CD4-positive, alpha-beta T cell (primary cell): Measurements from ENCODE around the gene ATP8A2. TPM values are rescaled to one million over a fixed set of nuclear protein-coding genes. Genes with fewer than 3 reads are reported as not detected.

Experiments used
- ATAC-seq: fragments of 200-7000 bp; cut with Tn5 transposase; one replicate; pipeline ENCODE4 v1.10.0; 2022; ENCODE audit warnings: mild to moderate bottlenecking; ENCODE audit not compliant: poor library complexity
- CTCF ChIA-PET: fragments of 350-600 bp; sonication (Branson Sonifier 250); formaldehyde crosslinking; loops from one replicate; lab custom pipeline; 2021; ENCODE audit warnings: antibody characterized with exemption, inconsistent platforms; lab: Charles Lee
- POLR2A ChIA-PET: fragments of 350-600 bp; sonication (Branson Sonifier 250); formaldehyde crosslinking; loops from one replicate; lab custom pipeline; 2021; ENCODE audit warnings: antibody characterized with exemption, inconsistent platforms; lab: Charles Lee
- DNase-seq, 14 experiments: peaks; one replicate each; pipeline ENCODE4 v3.0.0-alpha.2; 2013 to 2020; ENCODE audit warnings: mixed read lengths in 2 of 14
- H3K27ac ChIP-seq, 2 donors: one replicate each; pipeline versions ENCODE4 v1.5.1 to v1.7.0; 2013; ENCODE audit warnings: low read length in 2 of 2, low read depth in 1 of 2, mild to moderate bottlenecking in 1 of 2
- H3K27me3 ChIP-seq, 2 experiments: 1 replicate in 1 of 2; 2 replicates in 1 of 2; pipeline versions ENCODE4 v1.6.1 to v1.7.0; 2013; ENCODE audit warnings: low read length in 2 of 2, control low read depth in 1 of 2, mild to moderate bottlenecking in 1 of 2, moderate library complexity in 1 of 2; ENCODE audit not compliant: insufficient read depth in 2 of 2, control insufficient read depth in 1 of 2
- H3K36me3 ChIP-seq: one replicate; pipeline ENCODE4 v1.6.1; 2013; ENCODE audit warnings: low read length, control low read depth; ENCODE audit not compliant: insufficient read depth
- H3K4me1 ChIP-seq: one replicate; pipeline ENCODE4 v1.6.1; 2013; ENCODE audit warnings: low read length, control low read depth; ENCODE audit not compliant: insufficient read depth
- H3K4me3 ChIP-seq: one replicate; pipeline ENCODE4 v1.5.1; 2013; ENCODE audit warnings: mild to moderate bottlenecking, low read length, moderate library complexity
- H3K9me3 ChIP-seq, 2 experiments: 1 replicate in 1 of 2; 2 replicates in 1 of 2; pipeline versions ENCODE4 v1.6.1 to v1.7.0; 2013; ENCODE audit warnings: low read length in 2 of 2, mild to moderate bottlenecking in 2 of 2, control low read depth in 1 of 2, moderate library complexity in 1 of 2; ENCODE audit not compliant: control insufficient read depth in 1 of 2, insufficient read depth in 1 of 2
- H3K27ac Mint-ChIP-seq: one replicate; pipeline ENCODE4 v1.8.0; 2020; ENCODE audit warnings: mixed read lengths
- H3K27me3 Mint-ChIP-seq: one replicate; pipeline ENCODE4 v1.8.0; 2021; ENCODE audit warnings: mixed read lengths
- H3K36me3 Mint-ChIP-seq: one replicate; pipeline ENCODE4 v1.8.0; 2021; ENCODE audit warnings: low read depth, mixed read lengths
- H3K4me1 Mint-ChIP-seq: one replicate; pipeline ENCODE4 v1.8.0; 2021; ENCODE audit warnings: low read depth, mixed read lengths
- H3K4me3 Mint-ChIP-seq: one replicate; pipeline ENCODE4 v1.8.0; 2020; ENCODE audit warnings: mild to moderate bottlenecking, mixed read lengths
- H3K9me3 Mint-ChIP-seq: one replicate; pipeline ENCODE4 v1.8.0; 2020; ENCODE audit warnings: mixed read lengths
- intact Hi-C, 2 experiments: fragments of 100-400 bp; cut with DNase I in 1 of 2; cut with micrococcal nuclease in 1 of 2; formaldehyde crosslinking; loops; one replicate each; pipeline versions ENCODE4 v1.15.1 to v1.9.0; 2023 to 2025; cut with DNase I, micrococcal nuclease
- total RNA-seq, 174 experiments: library from RNA in 2 of 174; stranded (reverse) in 2 of 174; gene quantifications; one replicate each; pipeline ENCODE4 v1.2.3 and lab custom pipeline; 2021 to 2026
- TF ChIP-seq, protein P1 (sequence below): fragments of 200-600 bp; IDR thresholded peaks from one replicate; pipeline ENCODE4 v1.8.0; 2022; ENCODE audit warnings: antibody characterized with exemption, mild to moderate bottlenecking

ATP8A2 gene
- total RNA-seq, 2 experiments from 2014 or later = 0.22 to 0.36 TPM

DNA sequence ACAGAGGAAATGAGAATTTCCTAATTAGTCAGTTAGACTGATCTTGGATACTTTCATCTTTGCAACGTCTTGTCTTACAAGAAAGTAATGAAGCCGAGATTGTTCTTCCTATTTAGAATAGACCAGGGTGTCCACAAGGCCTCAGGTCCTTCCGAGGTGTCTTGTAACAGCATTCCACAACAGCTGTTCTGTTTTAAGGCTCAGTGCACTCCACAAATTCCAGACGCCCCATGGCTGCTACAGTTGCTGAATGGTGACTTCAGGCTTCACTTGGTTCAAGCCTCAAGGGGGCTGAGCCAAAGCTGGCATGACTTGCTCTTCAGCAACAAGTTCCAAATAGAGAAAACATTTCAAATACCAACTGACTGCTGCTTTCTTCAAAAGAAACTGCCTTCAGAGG, 536.6 kb downstream of the ATP8A2 start:
- no peak for DNase-seq
- Mint-ChIP-seq H3K4me1 (no peaks in the 10 kb centered on the region), H3K9me3 (no peaks in the 10 kb centered on the region), H3K4me3 (no peak overlapping the region), H3K27ac (no peak overlapping the region), H3K36me3 (no peaks in the 10 kb centered on the region), H3K27me3 (no peaks in the 10 kb centered on the region)
- Histone ChIP-seq H3K36me3 (no peaks in the 10 kb centered on the region), H3K4me1 (peaks cover 28% of the 10 kb centered on the region), H3K9me3 (no peaks in the 10 kb centered on the region), H3K27me3 (no peaks in the 10 kb centered on the region), H3K27ac (no peak overlapping the region), H3K4me3 (no peak overlapping the region)
- intact Hi-C loops = loop anchor here in 1 of 2 experiments (5.0 to 10.0 kb wide), 3 partner anchors 44 to 106 kb away; no protein-coding TSS in a partner anchor
- CTCF ChIA-PET = no interaction called here
- POLR2A ChIA-PET = interaction anchor here (1.6 kb wide), 1 partner anchor 33 kb away, joined by 4 read pairs; no protein-coding TSS in a partner anchor
- TF ChIP-seq, protein P1, sequence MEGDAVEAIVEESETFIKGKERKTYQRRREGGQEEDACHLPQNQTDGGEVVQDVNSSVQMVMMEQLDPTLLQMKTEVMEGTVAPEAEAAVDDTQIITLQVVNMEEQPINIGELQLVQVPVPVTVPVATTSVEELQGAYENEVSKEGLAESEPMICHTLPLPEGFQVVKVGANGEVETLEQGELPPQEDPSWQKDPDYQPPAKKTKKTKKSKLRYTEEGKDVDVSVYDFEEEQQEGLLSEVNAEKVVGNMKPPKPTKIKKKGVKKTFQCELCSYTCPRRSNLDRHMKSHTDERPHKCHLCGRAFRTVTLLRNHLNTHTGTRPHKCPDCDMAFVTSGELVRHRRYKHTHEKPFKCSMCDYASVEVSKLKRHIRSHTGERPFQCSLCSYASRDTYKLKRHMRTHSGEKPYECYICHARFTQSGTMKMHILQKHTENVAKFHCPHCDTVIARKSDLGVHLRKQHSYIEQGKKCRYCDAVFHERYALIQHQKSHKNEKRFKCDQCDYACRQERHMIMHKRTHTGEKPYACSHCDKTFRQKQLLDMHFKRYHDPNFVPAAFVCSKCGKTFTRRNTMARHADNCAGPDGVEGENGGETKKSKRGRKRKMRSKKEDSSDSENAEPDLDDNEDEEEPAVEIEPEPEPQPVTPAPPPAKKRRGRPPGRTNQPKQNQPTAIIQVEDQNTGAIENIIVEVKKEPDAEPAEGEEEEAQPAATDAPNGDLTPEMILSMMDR = no peak
- ATAC-seq = no peak

DNA sequence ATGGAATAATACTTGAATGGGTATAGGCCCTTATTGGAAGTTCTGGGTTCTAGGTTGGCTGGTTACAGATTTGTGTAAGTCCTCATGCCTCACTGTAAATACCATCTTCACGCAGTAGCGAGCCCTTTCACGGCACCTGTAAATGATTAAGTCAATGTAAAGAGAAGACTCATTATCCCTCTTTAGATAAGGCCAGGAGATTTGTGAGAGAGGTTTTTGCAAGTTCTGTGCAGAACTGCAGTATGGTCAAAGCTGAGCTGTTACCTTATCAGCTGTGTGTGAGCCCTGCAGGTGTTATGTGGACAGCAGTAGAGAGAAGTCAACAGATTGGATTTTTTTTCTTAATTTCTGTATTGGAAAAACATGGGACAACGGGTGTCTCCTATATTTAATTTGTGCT, 538.5 kb downstream of the ATP8A2 start:
- Mint-ChIP-seq H3K27me3 (no peaks in the 10 kb centered on the region), H3K4me3 (no peak overlapping the region), H3K9me3 (no peaks in the 10 kb centered on the region), H3K4me1 (no peaks in the 10 kb centered on the region), H3K36me3 (no peaks in the 10 kb centered on the region), H3K27ac (no peak overlapping the region)
- POLR2A ChIA-PET = no interaction called here
- no peak for ATAC-seq
- Histone ChIP-seq H3K36me3 (no peaks in the 10 kb centered on the region), H3K4me1 (peaks cover 19% of the 10 kb centered on the region), H3K27ac (no peak overlapping the region), H3K4me3 (no peak overlapping the region), H3K27me3 (no peaks in the 10 kb centered on the region), H3K9me3 (no peaks in the 10 kb centered on the region)
- intact Hi-C loops = no loop called here
- CTCF ChIA-PET = no interaction called here
- TF ChIP-seq, protein P1 = no peak
- no peak for DNase-seq

DNA sequence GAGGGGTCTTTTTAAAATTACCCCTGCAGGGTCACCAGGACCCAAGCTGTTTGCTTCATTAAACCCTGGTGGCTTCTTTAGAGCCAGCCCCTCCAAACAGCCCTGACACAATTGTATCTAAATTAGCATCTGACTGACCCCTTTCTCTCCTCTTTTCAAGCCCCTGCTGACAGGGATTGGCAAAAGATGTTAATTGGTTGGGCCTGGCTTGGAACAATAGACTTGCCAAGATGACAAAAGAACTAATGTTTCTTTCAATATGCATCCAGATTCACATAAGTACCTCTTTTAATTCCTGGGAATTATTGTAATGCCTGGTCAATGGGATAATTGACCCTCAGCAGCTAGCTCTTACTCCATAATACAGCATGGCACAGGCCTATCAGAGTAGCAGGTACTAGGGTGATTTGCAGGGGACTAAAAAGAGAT, 539.2 kb downstream of the ATP8A2 start:
- Mint-ChIP-seq H3K4me3 (no peak overlapping the region), H3K36me3 (no peaks in the 10 kb centered on the region), H3K9me3 (no peaks in the 10 kb centered on the region), H3K27ac (no peak overlapping the region), H3K27me3 (no peaks in the 10 kb centered on the region), H3K4me1 (no peaks in the 10 kb centered on the region)
- no peak for DNase-seq
- no peak overlapping the region for H3K27ac ChIP-seq
- H3K9me3 ChIP-seq = no peaks in the 10 kb centered on the region
- ChIA-PET POLR2A (no interaction called here), CTCF (interaction anchor here (0.5 kb wide), 1 partner anchor 27 kb away, joined by 3 read pairs; no protein-coding TSS in a partner anchor)
- TF ChIP-seq, protein P1 = no peak
- ATAC-seq = no peak
- H3K36me3 ChIP-seq = no peaks in the 10 kb centered on the region
- peaks cover 11% of the 10 kb centered on the region for H3K4me1 ChIP-seq
- intact Hi-C loops = no loop called here
- H3K4me3 ChIP-seq = no peak overlapping the region
- no peaks in the 10 kb centered on the region for H3K27me3 ChIP-seq
